Hematopoietic multipotent progenitor cell treated with erythropoietin and hydrocortisone succinate and interleukin-3 and kit ligand, for 4 days (in vitro differentiated cells): ENCODE data around the gene TSPAN17.

Experiments
- DNase-seq: peaks from one replicate; pipeline ENCODE4 v3.0.0-alpha.2; 2015

TSPAN17 gene

DNA sequence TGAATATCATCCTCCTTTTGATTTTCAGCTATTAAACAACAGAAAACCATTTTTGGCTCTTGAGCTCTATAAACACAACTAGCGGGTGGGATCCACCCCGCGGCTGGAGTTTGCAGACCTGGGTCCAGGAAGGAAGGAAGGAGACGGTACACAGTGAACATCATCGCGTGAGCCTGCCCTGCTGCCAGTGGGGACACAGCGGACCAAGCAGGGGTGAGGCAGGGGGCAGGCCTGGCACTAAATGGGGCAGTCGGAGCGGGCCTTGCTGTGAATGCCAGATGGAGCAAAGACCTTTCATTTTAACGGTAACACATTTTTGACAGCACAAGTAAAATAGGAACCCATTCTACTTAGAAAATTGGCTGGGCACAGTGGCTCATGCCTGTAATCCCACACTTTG lies 14.4 kb downstream of the TSPAN17 start:
- no peak for DNase-seq

GRCh38 chr5:176662371-176663333 lies 15.4 kb downstream of the TSPAN17 start:
- no peak for DNase-seq

DNA sequence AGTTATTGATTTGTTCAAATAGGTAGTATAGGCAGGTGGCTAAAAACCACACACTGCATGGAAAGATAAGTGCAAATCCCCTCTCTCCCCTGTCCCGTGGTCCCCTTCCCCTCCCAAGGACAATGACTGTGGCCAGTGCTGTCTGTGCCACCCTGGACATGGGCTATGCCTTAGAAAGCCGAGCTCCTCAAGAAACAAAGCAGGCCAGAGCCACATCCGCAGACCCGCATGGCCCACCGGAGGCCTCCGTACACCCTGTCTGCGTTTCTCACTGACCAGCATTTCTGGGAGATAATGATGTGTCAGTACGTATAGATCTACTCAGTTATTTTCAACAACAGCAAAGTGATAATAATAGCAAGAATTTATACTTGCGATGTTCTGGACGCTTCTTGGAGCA lies 16.3 kb downstream of the TSPAN17 start:
- DNase-seq: no peak

DNA sequence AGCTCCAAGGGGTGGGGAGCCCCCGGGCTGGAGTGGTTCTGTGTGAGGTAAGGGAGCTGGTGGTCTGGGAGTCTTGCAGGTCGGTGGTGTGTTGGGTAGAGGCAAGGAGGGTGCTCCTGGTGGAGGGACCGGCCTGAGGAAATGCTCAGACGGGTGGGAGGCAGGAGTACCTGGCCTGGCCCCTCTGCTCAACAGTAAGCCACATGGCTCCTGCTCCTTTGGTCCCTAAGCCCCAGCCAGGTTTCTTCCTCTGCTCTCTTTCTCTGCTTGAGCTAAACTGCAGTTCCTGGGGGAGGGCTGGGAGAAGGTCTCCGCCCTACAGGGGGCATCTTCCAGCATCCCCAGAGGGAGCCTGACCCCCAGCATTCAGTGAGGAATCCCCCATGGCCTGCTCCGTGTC lies 17.2 kb downstream of the TSPAN17 start:
- DNase-seq: no peak

- DNase-seq: no peak
Observed at GRCh38 chr5:176664886-176665285, 17.6 kb downstream of the TSPAN17 start.

DNA sequence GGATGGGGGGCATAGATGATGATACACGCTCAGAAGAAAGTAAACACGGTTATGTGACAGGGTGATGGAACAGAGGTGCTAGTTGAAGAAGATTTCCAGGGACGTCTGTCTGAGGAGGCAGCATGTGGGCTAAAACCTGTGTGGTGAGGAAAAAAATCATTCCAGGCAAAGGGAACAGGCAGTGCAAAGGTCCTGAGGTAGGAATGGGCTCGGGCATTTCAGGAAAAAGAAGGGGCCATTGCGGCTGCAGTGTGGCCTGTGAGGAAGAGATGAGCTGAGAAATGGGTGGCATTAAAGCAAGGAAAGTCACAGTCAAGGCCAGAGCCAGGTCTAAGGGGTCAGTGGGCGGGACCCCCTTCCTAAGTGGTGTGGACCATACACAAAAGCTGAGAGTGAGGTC lies 18.2 kb downstream of the TSPAN17 start:
- no peak for DNase-seq

DNA sequence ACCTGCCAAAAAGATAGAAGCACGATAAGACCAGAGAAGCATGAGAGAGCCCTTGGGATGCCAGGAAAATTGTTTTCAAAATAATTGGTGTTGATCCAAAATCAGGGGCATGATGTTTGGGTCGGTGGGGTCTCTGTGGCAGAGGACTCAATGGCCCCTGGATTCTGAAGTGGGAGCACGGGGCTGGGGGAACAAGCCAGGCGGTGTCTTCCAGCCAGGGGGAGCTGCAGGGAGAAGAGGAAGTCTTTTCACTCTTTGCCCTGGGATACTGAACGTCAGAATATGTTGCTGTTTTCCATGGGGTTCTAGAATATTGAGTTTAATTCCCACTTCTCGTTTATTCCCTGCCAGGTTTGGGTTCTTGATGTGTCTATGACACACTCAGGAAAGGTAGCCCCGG lies 20.4 kb downstream of the TSPAN17 start:
- DNase-seq: no peak

DNA sequence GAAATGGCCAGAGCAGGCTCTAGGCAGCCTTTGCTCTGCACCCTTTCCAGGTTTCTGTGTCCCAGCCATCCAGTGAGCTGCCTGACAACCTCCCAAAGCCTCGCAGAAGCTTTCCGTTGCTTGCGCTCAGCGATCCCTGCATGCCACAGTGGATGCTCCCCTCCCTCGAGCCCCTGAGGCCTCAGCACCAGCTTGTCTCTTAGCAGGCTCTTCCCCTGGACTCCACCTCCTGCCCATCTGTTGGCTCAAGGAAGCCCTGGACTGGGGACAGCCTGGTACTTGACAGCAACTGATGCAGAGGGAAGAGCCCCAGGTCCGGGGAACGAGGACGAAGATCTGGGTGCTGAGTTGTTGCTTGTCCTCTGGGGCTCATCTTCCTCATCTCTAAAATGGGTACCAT lies 23.2 kb downstream of the TSPAN17 start:
- DNase-seq: no peak

GRCh38 chr5:176671399-176671798 lies 24.1 kb downstream of the TSPAN17 start:
- DNase-seq: no peak

GRCh38 chr5:176671890-176672747 lies 24.8 kb downstream of the TSPAN17 start:
- no peak for DNase-seq

- DNase-seq: no peak
Observed at GRCh38 chr5:176673651-176674583, 26.6 kb downstream of the TSPAN17 start.

- no peak for DNase-seq
Observed at GRCh38 chr5:176674799-176675198, 27.5 kb downstream of the TSPAN17 start.

GRCh38 chr5:176675676-176676360 lies 28.5 kb downstream of the TSPAN17 start:
- peak; percentile 37 for DNase-seq

GRCh38 chr5:176676361-176676824 lies 29.1 kb downstream of the TSPAN17 start:
- DNase-seq: no peak

DNA sequence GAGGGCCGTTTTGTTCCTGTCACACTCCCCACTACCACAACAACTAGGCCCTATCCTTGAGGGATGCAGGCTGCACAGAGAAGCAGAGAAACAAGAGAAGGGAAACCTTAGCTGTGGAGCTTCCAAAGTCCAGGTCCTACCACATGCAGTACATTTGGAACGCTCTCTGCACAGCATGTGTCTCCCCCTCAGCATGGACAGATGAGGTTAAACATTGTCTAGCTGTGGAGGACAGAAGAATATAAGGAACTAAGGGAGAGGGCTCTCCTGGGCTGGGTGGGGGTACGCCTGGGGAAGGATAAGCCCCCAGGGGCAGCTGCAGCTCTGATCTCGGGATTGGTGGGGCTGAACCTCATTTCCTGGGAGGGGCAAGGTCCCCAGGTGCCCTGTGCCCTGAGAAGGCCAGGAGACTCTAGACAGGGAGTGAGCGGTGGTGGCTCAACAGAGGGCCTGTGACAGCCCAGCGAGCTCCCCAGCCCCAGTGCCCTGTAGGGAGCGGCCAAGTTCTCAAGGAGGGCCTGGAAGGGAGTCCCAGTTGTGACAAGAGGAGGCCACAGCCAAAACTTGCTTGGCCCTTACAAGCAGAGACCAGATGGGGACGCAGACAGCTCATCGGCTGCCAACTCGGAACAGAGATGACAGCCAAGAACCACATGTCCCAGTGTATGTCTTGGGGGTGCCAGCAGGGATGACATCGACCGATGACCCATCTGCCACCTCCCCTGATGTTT lies 30.1 kb downstream of the TSPAN17 start:
- no peak for DNase-seq

DNA sequence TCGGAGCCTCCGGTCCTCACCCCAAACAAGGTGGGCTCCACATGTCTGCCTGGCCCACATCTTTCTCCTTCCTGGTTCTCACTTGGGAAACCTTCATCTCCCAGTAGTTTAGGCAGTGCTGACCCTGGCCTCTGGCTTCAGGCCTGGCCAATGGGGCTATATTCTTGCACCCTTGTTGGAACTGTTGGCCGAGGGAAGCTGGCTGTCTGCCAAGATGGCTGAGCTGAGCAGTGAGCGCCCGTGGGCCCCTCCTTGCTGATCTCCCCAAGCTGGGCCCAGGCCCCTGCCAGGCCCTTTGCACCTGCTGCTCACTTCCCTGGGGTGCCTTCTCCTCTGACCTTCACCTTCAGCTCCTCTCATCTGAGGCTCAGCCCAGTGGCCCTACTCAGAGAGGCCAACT lies 31.3 kb downstream of the TSPAN17 start:
- DNase-seq: no peak

DNA sequence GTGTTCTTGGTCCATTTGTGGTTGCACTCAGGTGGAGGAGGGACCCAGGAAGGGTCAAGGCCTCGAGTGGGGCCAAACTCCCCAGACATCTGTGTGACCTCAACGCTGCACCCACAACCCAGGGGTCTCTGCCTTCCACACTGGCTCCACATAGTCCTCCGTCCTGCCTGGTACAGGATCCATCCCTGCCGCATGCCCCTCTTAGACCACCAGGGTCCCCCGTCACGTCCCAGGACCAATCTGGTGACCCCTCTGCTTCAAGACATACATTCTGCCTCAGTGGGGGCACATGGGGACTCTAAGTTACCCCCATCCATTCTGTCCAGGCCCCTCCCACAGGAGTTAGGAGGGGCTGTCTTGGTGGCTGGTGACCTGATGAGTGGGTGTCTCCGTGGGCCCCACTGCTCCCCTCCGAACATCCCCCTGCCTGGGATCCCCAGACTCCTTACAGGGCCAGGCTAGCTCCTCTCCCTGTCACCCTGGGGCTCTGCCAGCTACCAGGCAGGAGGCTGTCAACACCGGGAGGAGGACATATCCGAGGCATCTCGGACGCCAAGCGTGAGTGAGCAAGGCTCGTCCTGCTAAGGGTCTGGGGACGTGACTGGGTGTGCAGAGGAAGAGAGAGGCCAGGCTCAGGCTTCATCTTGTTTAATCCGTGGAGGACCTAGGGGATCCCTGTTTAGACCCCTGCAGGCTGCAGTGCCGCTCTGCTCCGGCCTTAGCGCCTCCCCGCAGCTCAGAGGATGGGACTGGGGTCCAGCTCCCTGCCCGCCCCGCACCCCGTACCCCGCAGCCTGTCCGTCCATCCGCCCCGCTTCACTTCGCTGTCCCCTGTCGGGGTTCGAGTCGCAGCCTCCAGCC lies 32.3 kb downstream of the TSPAN17 start:
- DNase-seq: no peak

- DNase-seq: no peak
Observed at GRCh38 chr5:176680226-176680563, 32.9 kb downstream of the TSPAN17 start.

GRCh38 chr5:176682016-176682531 lies 34.8 kb downstream of the TSPAN17 start:
- no peak for DNase-seq

DNA sequence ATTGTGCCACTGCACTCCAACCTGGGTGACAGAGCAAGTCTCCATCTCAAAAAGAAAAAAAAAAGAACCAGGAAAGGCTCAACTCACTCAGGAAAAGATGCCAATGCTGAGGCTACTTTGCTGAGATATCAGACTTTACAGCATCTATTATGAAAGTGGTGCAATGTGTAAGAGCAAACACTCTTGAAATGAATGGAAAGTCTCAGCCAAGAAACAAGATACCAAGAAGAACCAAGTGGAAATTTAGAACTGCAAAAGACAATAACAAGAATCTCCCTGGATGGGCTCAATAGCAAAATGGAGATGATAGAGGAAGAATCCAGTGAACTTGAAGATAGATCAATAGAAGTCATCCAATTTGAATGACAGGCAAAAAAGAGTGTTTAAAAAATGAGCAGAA lies 37.7 kb downstream of the TSPAN17 start:
- DNase-seq: no peak
